Hepatocyte (in vitro differentiated cells): Measurements from ENCODE around the gene ABCC12. TPM values are rescaled to one million over a fixed set of nuclear protein-coding genes. Genes with fewer than 3 reads are reported as not detected.
"Not testable (repeated sequence)": the region's sequence is repeated elsewhere in the genome, so short reads cannot be mapped to it uniquely, and the experiment has no call there.

Source experiments
- DNase-seq: peaks from one replicate; pipeline ENCODE4 v3.0.0-alpha.2; 2016; ENCODE audit warnings: low spot score
- H2AFZ ChIP-seq: fragments of 200-600 bp; sonication (generic); 2 replicates; pipeline ENCODE4 v1.6.0; 2016; ENCODE audit warnings: antibody characterized with exemption, mild to moderate bottlenecking
- H3K27ac ChIP-seq: fragments of 200-600 bp; sonication (generic); 2 replicates; pipeline ENCODE4 v1.5.1; 2016; ENCODE audit warnings: mild to moderate bottlenecking
- H3K27me3 ChIP-seq: fragments of 200-600 bp; sonication (generic); 2 replicates; pipeline ENCODE4 v1.6.1; 2016
- H3K36me3 ChIP-seq: fragments of 200-600 bp; sonication (generic); replicated peaks from 2 replicates; pipeline ENCODE4 v1.5.1; 2016; ENCODE audit warnings: low read depth; ENCODE audit not compliant: insufficient read depth
- H3K4me1 ChIP-seq: fragments of 200-600 bp; sonication (generic); 2 replicates; pipeline ENCODE4 v1.5.1; 2016; ENCODE audit warnings: mild to moderate bottlenecking, moderate library complexity; ENCODE audit not compliant: insufficient read depth
- H3K4me2 ChIP-seq: fragments of 200-600 bp; sonication (generic); 2 replicates; pipeline ENCODE4 v1.6.0; 2016
- H3K4me3 ChIP-seq: fragments of 200-600 bp; sonication (generic); 2 replicates; pipeline ENCODE4 v1.5.1; 2016; ENCODE audit warnings: mild to moderate bottlenecking
- H3K79me2 ChIP-seq: fragments of 200-600 bp; sonication (generic); 2 replicates; pipeline ENCODE4 v1.6.0; 2017; ENCODE audit warnings: mild to moderate bottlenecking
- H3K9me2 ChIP-seq: fragments of 200-600 bp; sonication (generic); replicated peaks from 2 replicates; pipeline ENCODE4 v1.6.0; 2017; ENCODE audit warnings: mild to moderate bottlenecking; ENCODE audit not compliant: insufficient read depth
- H3K9me3 ChIP-seq: fragments of 200-600 bp; sonication (generic); 2 replicates; pipeline ENCODE4 v1.5.1; 2016; ENCODE audit warnings: low read depth, mild to moderate bottlenecking
- H4K20me1 ChIP-seq: fragments of 200-600 bp; sonication (generic); 2 replicates; pipeline ENCODE4 v1.6.0; 2016; ENCODE audit warnings: mild to moderate bottlenecking; ENCODE audit not compliant: insufficient read depth, poor library complexity, severe bottlenecking
- EZH2 ChIP-seq: fragments of 200-600 bp; sonication (generic); IDR thresholded peaks from 2 replicates; pipeline ENCODE4 v1.6.1; 2016; ENCODE audit warnings: antibody characterized with exemption, mild to moderate bottlenecking, borderline replicate concordance
- EZH2phosphoT487 ChIP-seq: fragments of 200-600 bp; sonication (generic); IDR thresholded peaks from one replicate; pipeline ENCODE4 v1.6.1; 2018; ENCODE audit warnings: antibody characterized with exemption, mild to moderate bottlenecking, low read depth, moderate library complexity; ENCODE audit not compliant: unreplicated experiment, severe bottlenecking
- WGBS: methylation state at CpG from one replicate; pipeline ENCODE4 v1.1.6; 2016; ENCODE audit warnings: low lambda C conversion rate; ENCODE audit errors: missing lambda C conversion rate; 5-methylcytosine and 5-hydroxymethylcytosine counted together
- polyA plus RNA-seq: library from polyadenylated mRNA; unstranded; fragments of >200 nt; fragmentation: Nextera tagmentation; extraction: Ambion mirVana; gene quantifications from 2 replicates; pipeline ENCODE4 v1.2.1, GENCODE V29; 2016
- total RNA-seq: library from RNA; depleted of rRNA; stranded (reverse); fragments of >200 nt; gene quantifications from 2 replicates; pipeline ENCODE4 v1.2.3, GENCODE V29; 2014
- TF ChIP-seq, protein P1 (sequence below): fragments of 200-600 bp; sonication (generic); IDR thresholded peaks from 2 replicates; pipeline ENCODE4 v1.5.1; 2016; ENCODE audit warnings: antibody characterized with exemption, mild to moderate bottlenecking; ENCODE audit not compliant: poor library complexity

The ABCC12 gene
- total and polyA plus RNA-seq, 2 experiments from 2014 or later = not detected

DNA sequence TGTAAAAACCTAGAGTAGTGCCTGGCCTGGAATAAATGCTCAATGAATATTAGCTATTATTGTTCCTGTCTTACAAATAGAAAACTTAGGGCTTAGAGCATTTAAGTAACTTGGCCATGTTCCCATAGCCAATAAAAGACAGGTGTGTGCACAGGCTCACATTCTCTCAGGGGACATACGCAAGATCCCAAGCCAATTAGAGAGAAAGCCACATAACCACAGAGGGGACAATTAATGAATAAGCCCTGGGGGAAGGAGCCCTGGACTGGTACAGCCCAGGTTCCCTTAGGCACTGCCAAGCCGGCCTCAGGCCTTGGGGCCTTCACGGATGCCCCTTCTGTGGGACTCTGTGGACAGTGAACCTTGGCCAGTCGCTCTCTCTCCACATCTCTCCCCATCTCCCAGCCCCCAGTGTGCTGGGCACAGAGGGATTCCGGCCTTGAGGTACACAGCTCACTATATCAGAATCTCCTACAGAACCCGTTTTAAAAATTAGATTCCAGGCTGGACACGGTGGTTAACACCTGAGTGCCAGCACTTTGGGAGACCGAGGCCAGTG is 27.3 kb upstream of the ABCC12 start:
- Histone ChIP-seq H3K27me3 (no peaks in the 10 kb centered on the region), H3K79me2 (no peaks in the 10 kb centered on the region), H3K4me2 (no peak overlapping the region), H3K4me1 (no peaks in the 10 kb centered on the region), H2AFZ (no peak overlapping the region), H3K9me2 (no peaks in the 10 kb centered on the region), H3K4me3 (no peak overlapping the region), H3K36me3 (no peaks in the 10 kb centered on the region), H3K9me3 (no peaks in the 10 kb centered on the region), H3K27ac (no peak overlapping the region), H4K20me1 (no peaks in the 10 kb centered on the region)
- DNase-seq = no peak
- TF ChIP-seq, protein P1, sequence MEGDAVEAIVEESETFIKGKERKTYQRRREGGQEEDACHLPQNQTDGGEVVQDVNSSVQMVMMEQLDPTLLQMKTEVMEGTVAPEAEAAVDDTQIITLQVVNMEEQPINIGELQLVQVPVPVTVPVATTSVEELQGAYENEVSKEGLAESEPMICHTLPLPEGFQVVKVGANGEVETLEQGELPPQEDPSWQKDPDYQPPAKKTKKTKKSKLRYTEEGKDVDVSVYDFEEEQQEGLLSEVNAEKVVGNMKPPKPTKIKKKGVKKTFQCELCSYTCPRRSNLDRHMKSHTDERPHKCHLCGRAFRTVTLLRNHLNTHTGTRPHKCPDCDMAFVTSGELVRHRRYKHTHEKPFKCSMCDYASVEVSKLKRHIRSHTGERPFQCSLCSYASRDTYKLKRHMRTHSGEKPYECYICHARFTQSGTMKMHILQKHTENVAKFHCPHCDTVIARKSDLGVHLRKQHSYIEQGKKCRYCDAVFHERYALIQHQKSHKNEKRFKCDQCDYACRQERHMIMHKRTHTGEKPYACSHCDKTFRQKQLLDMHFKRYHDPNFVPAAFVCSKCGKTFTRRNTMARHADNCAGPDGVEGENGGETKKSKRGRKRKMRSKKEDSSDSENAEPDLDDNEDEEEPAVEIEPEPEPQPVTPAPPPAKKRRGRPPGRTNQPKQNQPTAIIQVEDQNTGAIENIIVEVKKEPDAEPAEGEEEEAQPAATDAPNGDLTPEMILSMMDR = no peak
- TF ChIP-seq EZH2 (no peak), EZH2phosphoT487 (no peak)
- WGBS = 92% methylated on average over 8 of the region's 8 CpGs

DNA sequence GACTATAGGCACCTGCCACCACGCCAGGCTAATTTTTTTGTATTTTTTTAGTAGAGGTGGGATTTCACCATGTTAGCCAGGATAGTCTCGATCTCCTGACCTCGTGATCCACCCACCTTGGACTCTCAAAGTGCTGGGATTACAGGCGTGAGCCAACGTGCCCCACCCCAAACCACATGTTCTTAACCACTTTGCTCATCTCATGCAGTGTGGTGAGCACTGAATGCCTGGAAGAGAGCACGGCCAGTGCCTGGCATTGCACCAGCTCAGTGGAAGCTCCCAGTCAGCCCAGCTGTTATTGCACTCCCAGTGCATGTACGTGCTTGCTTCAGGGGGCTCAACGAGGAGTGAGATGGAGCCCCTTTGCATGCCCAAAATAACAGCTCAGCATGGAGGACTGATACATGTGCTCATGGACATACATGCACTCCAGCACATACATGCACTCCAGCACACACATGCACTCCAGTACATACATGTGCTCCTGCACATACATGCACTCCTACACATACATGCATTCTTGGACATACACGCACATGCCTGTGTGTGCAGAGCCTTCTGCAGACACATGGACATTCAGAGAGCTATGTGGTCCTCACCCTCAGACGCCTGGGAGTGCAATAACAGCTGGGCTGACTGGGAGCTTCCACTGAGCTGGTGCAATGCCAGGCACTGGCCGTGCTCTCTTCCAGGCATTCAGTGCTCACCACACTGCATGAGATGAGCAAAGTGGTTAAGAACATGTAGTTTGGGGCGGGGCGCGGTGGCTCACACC is 26.1 kb upstream of the ABCC12 start:
- not testable (repeated sequence) for DNase-seq, H3K4me2 ChIP-seq, H3K4me3 ChIP-seq

DNA sequence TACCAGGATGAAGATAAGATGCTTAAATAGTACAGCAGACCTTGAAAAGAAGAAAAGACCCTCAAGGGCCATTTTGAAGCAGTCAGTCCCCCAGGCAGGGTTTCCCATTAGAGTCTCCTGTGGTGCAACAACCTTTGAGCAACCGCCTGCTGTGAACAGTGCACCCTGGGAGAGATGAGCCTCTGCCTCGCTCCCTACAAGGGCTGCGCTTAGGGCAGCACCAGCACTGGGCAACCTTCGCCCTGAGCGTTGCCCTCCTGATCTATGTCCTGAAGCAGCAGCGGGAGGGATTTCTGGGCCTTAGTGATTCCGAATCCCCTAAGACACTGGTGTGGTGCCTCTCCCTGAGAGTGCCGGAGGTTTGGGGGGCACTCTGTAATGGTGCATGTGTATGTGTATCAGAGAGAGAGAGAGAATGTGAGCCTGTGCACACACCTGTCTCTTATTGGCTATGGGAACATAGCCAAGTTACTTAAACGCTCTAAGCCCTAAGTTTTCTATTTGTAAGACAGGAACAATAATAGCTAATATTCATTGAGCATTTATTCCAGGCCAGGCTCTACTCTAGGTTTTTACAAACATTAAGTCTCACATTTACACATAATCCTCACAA is 25.2 kb upstream of the ABCC12 start:
- Histone ChIP-seq H3K79me2 (no peaks in the 10 kb centered on the region), H3K4me1 (no peaks in the 10 kb centered on the region), H2AFZ (no peak overlapping the region), H3K9me3 (no peaks in the 10 kb centered on the region), H3K27me3 (no peaks in the 10 kb centered on the region), H3K27ac (no peak overlapping the region), H3K4me2 (no peak overlapping the region), H3K36me3 (no peaks in the 10 kb centered on the region), H3K9me2 (no peaks in the 10 kb centered on the region), H4K20me1 (no peaks in the 10 kb centered on the region), H3K4me3 (no peak overlapping the region)
- 93% methylated on average over 9 of the region's 9 CpGs for WGBS
- DNase-seq = no peak
- TF ChIP-seq, protein P1 = no peak
- TF ChIP-seq EZH2phosphoT487 (no peak), EZH2 (no peak)

More for the DNA sequence above, 26.1 kb upstream of the ABCC12 start:
- H3K27me3 ChIP-seq, H3K9me2 ChIP-seq, H3K4me1 ChIP-seq, H2AFZ ChIP-seq, H3K36me3 ChIP-seq, H3K9me3 ChIP-seq, H3K79me2 ChIP-seq, H3K27ac ChIP-seq, H4K20me1 ChIP-seq: not testable (repeated sequence)
- WGBS = 85% methylated on average over 14 of the region's 14 CpGs
